Choroid plexus epithelial cell (primary cell): ENCODE data around the gene CBX6.

Experiments
- DNase-seq: peaks from one replicate; pipeline ENCODE4 v3.0.0-alpha.2; 2010; ENCODE audit warnings: low read depth
- H3K4me3 ChIP-seq: 2 replicates; pipeline ENCODE4 v1.5.1; 2011; ENCODE audit warnings: low read depth, mild to moderate bottlenecking, control low read depth, low read length, moderate library complexity
- TF ChIP-seq, protein P1 (sequence below): conservative IDR thresholded peaks from 2 replicates; pipeline ENCODE4 v1.5.1; 2011; ENCODE audit warnings: low read depth, mild to moderate bottlenecking, control low read depth, inconsistent platforms, low read length, moderate library complexity

The CBX6 gene

DNA sequence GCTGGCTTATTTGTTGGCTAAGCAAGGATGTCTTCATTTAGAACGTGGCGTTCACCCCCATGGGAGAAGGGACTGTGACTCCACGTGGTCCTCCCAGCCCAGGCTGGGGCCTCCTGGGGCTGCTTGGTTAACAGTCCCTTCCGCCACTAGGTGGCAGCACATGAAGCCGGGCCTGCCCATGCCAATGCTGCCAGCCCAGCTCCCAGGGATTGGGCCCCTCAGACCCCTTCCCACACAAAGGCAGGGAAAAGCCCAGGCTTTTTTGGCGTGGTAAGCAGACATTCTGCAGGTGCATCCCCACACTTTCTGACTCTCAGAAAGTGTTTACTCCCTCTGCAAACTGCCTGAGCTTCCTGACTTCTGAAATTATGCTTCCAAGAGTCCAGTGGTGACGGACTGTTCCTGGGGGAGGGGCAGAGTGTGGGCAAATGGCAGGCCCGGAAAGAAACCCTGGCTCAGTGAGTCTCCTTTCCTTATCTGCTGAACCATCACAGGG lies 3.1 kb downstream of the CBX6 start:
- H3K4me3 ChIP-seq: no peak overlapping the region
- DNase-seq: peak; percentile 73
- TF ChIP-seq, protein P1, sequence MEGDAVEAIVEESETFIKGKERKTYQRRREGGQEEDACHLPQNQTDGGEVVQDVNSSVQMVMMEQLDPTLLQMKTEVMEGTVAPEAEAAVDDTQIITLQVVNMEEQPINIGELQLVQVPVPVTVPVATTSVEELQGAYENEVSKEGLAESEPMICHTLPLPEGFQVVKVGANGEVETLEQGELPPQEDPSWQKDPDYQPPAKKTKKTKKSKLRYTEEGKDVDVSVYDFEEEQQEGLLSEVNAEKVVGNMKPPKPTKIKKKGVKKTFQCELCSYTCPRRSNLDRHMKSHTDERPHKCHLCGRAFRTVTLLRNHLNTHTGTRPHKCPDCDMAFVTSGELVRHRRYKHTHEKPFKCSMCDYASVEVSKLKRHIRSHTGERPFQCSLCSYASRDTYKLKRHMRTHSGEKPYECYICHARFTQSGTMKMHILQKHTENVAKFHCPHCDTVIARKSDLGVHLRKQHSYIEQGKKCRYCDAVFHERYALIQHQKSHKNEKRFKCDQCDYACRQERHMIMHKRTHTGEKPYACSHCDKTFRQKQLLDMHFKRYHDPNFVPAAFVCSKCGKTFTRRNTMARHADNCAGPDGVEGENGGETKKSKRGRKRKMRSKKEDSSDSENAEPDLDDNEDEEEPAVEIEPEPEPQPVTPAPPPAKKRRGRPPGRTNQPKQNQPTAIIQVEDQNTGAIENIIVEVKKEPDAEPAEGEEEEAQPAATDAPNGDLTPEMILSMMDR: peak; percentile 93

DNA sequence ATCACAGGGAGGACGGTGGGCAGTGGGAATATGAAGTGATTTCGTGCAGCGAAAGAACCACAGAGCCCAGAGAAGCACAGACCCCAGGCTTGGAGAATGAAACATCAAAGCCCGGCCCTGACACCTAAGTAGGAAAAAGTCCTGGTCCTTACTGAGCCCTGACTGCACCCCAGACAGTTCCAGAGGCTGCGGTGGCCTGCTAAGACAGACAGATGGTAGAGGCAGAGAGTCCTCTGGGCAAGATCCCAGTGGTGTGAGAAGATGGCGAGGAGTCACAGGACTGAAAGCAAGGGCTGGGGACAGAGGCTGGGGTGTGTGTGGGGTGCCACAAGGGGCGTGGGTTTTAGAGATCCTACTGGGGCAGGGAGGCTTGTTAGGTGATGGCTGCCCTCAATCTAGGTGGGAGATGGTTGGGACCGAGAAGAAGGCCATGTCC lies 3.7 kb downstream of the CBX6 start:
- no peak overlapping the region for H3K4me3 ChIP-seq
- TF ChIP-seq, protein P1: no peak
- no peak for DNase-seq

DNA sequence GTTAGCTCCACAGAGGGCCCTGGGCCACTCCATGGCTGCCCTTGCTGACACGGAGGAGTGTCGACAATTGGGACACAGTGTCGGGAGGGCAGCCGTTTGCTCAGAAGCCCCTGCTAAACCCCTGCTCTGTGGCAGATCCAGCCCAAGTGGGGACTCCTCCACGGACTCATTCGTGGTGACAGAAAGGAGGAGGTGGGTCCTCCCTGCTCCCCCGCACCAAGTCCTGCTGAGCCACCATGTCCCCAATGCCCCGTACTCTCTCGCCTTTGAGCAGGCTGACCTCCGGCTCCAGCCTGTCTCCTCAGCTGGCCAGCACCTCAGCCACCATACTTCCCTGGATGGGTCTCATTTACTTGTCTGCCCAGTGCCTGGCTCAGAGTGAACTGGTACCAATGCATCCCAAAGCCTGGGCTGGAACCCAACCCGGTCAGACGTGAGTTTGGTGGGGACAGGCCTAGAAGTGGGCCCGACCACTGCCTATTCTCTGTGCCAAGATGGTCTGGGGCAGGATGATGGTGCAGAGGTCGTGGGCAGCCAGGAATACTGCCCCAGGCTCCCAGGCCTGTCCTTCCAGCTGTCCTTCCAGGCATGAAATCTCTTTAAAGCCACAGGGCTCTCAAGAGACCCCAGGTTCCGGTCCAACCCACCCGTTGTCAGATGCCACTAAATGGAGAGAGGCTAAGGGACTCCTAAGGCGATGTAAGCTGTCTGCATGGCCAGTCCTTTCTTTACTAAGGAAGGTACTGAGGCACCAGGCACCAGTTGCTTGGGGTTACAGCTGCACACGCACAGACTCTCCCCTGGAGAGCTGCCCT lies 4.3 kb downstream of the CBX6 start:
- no peak for DNase-seq
- no peak overlapping the region for H3K4me3 ChIP-seq
- TF ChIP-seq, protein P1: no peak

DNA sequence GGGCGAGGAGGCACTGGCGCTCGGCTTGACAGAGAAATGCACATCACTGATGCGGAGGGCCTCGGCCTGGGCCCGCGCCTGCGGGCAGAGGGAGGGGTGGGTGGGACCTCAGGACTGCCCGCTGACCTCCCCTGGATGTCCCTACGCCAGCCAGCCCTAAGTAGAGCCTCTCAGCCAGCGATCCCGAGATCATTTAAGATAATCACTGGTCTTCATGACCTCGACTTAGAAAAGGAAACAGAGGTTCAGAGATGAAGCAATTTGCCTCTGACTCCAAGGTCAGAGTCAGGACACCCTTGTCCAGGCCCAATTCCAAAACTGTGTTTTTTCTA lies 4.9 kb downstream of the CBX6 start:
- no peak for DNase-seq
- no peak overlapping the region for H3K4me3 ChIP-seq
- TF ChIP-seq, protein P1: no peak

DNA sequence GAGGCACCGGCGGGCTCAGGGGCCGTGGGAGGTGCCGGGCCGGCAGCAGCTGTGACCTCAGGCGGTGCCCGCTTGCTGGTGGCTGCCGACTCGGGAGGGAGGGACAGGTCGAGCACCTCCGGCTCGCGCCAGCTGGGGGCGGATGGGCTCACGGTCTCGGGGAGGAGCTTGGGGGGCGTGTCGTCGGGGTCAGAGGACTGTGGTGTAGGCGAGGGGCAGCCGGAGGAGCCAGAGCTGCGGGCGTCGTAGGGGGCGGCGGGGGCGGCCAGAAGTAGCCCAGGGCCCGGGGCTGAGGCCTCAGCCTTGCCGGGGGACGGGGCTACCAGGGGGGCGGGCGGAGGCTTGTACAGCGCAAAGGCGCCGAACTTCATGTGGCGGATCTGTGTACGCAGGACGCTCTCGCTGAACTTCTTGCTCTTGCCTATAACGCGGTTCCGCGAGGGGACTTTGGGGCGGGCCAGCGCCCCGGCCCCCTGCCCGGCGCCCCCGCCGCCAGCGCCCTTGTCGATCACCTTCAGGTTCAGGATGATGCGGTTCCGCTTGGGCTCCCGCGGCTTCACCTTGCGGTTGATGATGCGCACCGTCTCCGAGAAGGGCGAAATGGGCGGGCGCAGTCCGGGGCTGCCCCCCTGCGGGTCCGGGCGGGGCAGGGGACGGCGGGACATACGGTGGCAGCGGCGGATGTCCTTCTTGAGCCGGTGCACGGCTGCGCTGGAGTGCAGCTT lies 5.5 kb downstream of the CBX6 start:
- no peak overlapping the region for H3K4me3 ChIP-seq
- DNase-seq: no peak
- TF ChIP-seq, protein P1: no peak

DNA sequence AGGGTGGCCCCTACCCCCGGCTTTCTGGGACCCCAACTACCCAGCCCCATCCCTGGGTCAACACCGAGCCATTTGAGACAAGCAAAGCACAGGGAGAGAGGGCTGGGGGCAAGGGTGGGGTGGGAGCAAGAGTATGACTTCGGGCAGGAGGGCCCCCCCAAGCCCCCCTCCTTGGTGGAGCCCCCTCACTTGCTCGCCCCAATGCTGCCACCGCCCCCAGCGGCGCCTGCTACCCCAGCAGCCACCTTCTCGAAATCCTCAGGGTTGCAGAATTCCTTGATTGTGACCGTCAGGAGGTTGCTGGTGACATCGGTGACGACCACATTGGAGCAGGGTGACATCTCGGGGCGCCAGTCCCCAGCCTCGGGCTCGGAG lies 6.0 kb downstream of the CBX6 start:
- no peak overlapping the region for H3K4me3 ChIP-seq
- TF ChIP-seq, protein P1: no peak
- DNase-seq: no peak
